K562 (cell line): ENCODE results near the gene RAD51D. TPM values are rescaled to one million over a fixed set of nuclear protein-coding genes. Genes with fewer than 3 reads are reported as not detected.

ENCODE experiments used
- ATAC-seq: fragments of 200-7000 bp; cut with Tn5 transposase; 3 replicates; pipeline ENCODE4 v1.9.1; 2020; ENCODE audit warnings: moderate library complexity
- BruUV-seq: library from RNA; stranded (reverse); fragments of 400-500 nt; replicated peaks from 2 replicates; lab custom pipeline; 2021; lab: Mats Ljungman, UMichigan
- CTCF ChIA-PET: fragments of 300-600 bp; formaldehyde crosslinking; extraction: SDS; loops from one replicate; lab custom pipeline; 2021; ENCODE audit warnings: low intra/inter-chr PET ratio; lab: Yijun Ruan, JAX
- POLR2A ChIA-PET: fragments of 300-600, 350-650 bp; sonication (Branson Sonifier 250); formaldehyde crosslinking; extraction: SDS; loops from one replicate; lab custom pipeline; 2021; ENCODE audit warnings: antibody characterized with exemption, inconsistent platforms; lab: Yijun Ruan, JAX
- DNase-seq, 4 experiments: peaks; one replicate each; pipeline versions ENCODE4 v3.0.0 to v3.0.0-alpha.2; 2011 to 2018; ENCODE audit warnings: low spot score in 3 of 4, mixed read lengths in 3 of 4; ENCODE audit errors: extremely low read depth in 1 of 4
- FAIRE-seq: peaks from 2 replicates; lab custom pipeline; 2011; peaks lifted over from hg19 to GRCh38; lab: Jason Lieb, UNC
- H2AFZ ChIP-seq: 2 replicates; pipeline ENCODE4 v1.6.0; 2011; ENCODE audit warnings: low read depth, low read length, control low read depth, inconsistent platforms
- H3K27ac ChIP-seq: fragments of 200-600 bp; 3 replicates; pipeline ENCODE4 v1.8.0; 2011; ENCODE audit warnings: low read depth, mild to moderate bottlenecking, control low read depth, inconsistent platforms, low read length, moderate library complexity, mixed read lengths; ENCODE audit errors: extremely low read depth
- H3K27me3 ChIP-seq, 2 experiments: fragments of 300-600 bp in 1 of 2; 2 replicates in 1 of 2; 3 replicates in 1 of 2; pipeline versions ENCODE4 v1.6.0 to v1.8.0; 2011; ENCODE audit warnings: inconsistent platforms in 2 of 2, low read length in 2 of 2, mild to moderate bottlenecking in 1 of 2, mixed read lengths in 1 of 2, moderate library complexity in 1 of 2; ENCODE audit not compliant: control insufficient read depth in 2 of 2, insufficient read depth in 2 of 2
- H3K36me3 ChIP-seq: fragments of 300-600 bp; 3 replicates; pipeline ENCODE4 v1.8.0; 2011; ENCODE audit warnings: mild to moderate bottlenecking, low read length, inconsistent platforms; ENCODE audit not compliant: control insufficient read depth, insufficient read depth
- H3K4me1 ChIP-seq, 2 experiments: fragments of 200-600 bp in 1 of 2; replicated peaks in 1 of 2; 2 replicates in 1 of 2; 3 replicates in 1 of 2; pipeline versions ENCODE4 v1.5.1 to v1.8.0; 2011; ENCODE audit warnings: inconsistent platforms in 2 of 2, low read length in 2 of 2, mild to moderate bottlenecking in 1 of 2, mixed read lengths in 1 of 2, moderate library complexity in 1 of 2; ENCODE audit not compliant: control insufficient read depth in 2 of 2, insufficient read depth in 2 of 2
- H3K4me2 ChIP-seq: 2 replicates; pipeline ENCODE4 v1.6.1; 2011; ENCODE audit warnings: low read length, control low read depth, inconsistent platforms, mixed read lengths; ENCODE audit not compliant: insufficient read depth
- H3K4me3 ChIP-seq: fragments of 200-600 bp; sonication (generic), shearing (Covaris generic); 2 replicates; pipeline ENCODE4 v1.5.1; 2016; ENCODE audit warnings: control low read depth, inconsistent platforms
- H3K79me2 ChIP-seq: fragments of 200-600 bp; 3 replicates; pipeline ENCODE4 v1.8.0; 2011; ENCODE audit warnings: low read length, inconsistent platforms; ENCODE audit not compliant: control insufficient read depth, insufficient read depth
- H3K9ac ChIP-seq, 2 experiments: 2 replicates each; pipeline versions ENCODE4 v1.6.0 to v1.6.1; 2011; ENCODE audit warnings: low read depth in 2 of 2, low read length in 2 of 2, control low read depth in 1 of 2, inconsistent platforms in 1 of 2, mild to moderate bottlenecking in 1 of 2, mixed read lengths in 1 of 2; ENCODE audit not compliant: insufficient read depth in 1 of 2
- H3K9me1 ChIP-seq: one replicate; pipeline ENCODE4 v1.6.0; 2011; ENCODE audit warnings: inconsistent platforms, mild to moderate bottlenecking, low read length, moderate library complexity; ENCODE audit not compliant: control insufficient read depth, insufficient read depth
- H3K9me3 ChIP-seq: replicated peaks from 2 replicates; pipeline ENCODE4 v1.5.1; 2011; ENCODE audit warnings: low read depth, low read length, inconsistent platforms; ENCODE audit not compliant: control insufficient read depth, insufficient read depth
- H4K20me1 ChIP-seq: replicated peaks from 2 replicates; pipeline ENCODE4 v1.6.1; 2011; ENCODE audit warnings: low read length, inconsistent platforms, mixed read lengths; ENCODE audit not compliant: control insufficient read depth, insufficient read depth
- ARID2 ChIP-seq: fragments of 450-650 bp; IDR thresholded peaks from 2 replicates; pipeline ENCODE4 v1.6.1; 2017; ENCODE audit warnings: antibody characterized with exemption, mild to moderate bottlenecking
- ARID3A ChIP-seq: IDR thresholded peaks from 2 replicates; pipeline ENCODE4 v1.6.1; 2012; ENCODE audit warnings: low read depth, low read length, improper control_type of control experiment, borderline replicate concordance
- BDP1 ChIP-seq: IDR thresholded peaks from 3 replicates; pipeline ENCODE4 v1.6.1; 2011; ENCODE audit not compliant: insufficient read length, insufficient read depth
- GATAD2B ChIP-seq: fragments of 450-650 bp; IDR thresholded peaks from 2 replicates; pipeline ENCODE4 v1.6.1; 2017; ENCODE audit warnings: mild to moderate bottlenecking, borderline replicate concordance
- HNRNPLL ChIP-seq: fragments of 200-400 bp; formaldehyde crosslinking; IDR thresholded peaks from 2 replicates; pipeline ENCODE4 v1.6.1; 2017; ENCODE audit warnings: low read length, low read depth, mild to moderate bottlenecking; ENCODE audit not compliant: poor library complexity, severe bottlenecking
- MAFK ChIP-seq: IDR thresholded peaks from 2 replicates; pipeline ENCODE4 v1.6.1; 2011; ENCODE audit warnings: low read length, improper control_type of control experiment
- NCOA6 ChIP-seq: fragments of 450-650 bp; IDR thresholded peaks from 2 replicates; pipeline ENCODE4 v1.6.1; 2017; ENCODE audit warnings: mild to moderate bottlenecking
- NFXL1 ChIP-seq: fragments of 450-650 bp; formaldehyde crosslinking; IDR thresholded peaks from 2 replicates; pipeline ENCODE4 v1.4.0; 2021; ENCODE audit warnings: mild to moderate bottlenecking
- RBM17 ChIP-seq: fragments of 200-400 bp; formaldehyde crosslinking; IDR thresholded peaks from 2 replicates; pipeline ENCODE4 v1.6.1; 2017; ENCODE audit warnings: low read depth, mild to moderate bottlenecking, low read length, borderline replicate concordance
- SMAD2 ChIP-seq: fragments of 150-350 bp; IDR thresholded peaks from 2 replicates; pipeline ENCODE4 v1.6.1; 2014; ENCODE audit warnings: low read depth, mild to moderate bottlenecking, low read length
- TAF1 ChIP-seq: IDR thresholded peaks from 2 replicates; pipeline ENCODE4 v1.6.1; 2011; ENCODE audit warnings: mild to moderate bottlenecking, low read length, moderate library complexity; ENCODE audit not compliant: insufficient read depth, control insufficient read depth, severe bottlenecking; ENCODE audit errors: extremely low read depth
- TAL1 ChIP-seq: fragments of 450-650 bp; IDR thresholded peaks from 2 replicates; pipeline ENCODE4 v1.6.1; 2016; ENCODE audit warnings: mild to moderate bottlenecking
- TRIM25 ChIP-seq: fragments of 450-650 bp; IDR thresholded peaks from 2 replicates; pipeline ENCODE4 v1.7.0; 2016; ENCODE audit warnings: borderline replicate concordance
- ZNF24 ChIP-seq: fragments of 450-650 bp; IDR thresholded peaks from 2 replicates; pipeline ENCODE4 v1.6.1; 2016
- ZNF384 ChIP-seq: IDR thresholded peaks from 2 replicates; pipeline ENCODE4 v1.6.1; 2012; ENCODE audit warnings: low read depth, low read length, improper control_type of control experiment
- WGBS: fragments of 100-300 bp; shearing (Covaris generic); methylation state at CpG from one replicate; pipeline ENCODE4 v1.1.6; 2016; ENCODE audit warnings: low coverage, mixed read lengths; ENCODE audit not compliant: insufficient coverage; ENCODE audit errors: missing lambda C conversion rate; 5-methylcytosine and 5-hydroxymethylcytosine counted together
- in situ Hi-C: fragments of 300-500 bp; cut with MboI; formaldehyde crosslinking; loops from 4 replicates; pipeline ENCODE4 v1.15.0; 2018; ENCODE audit warnings: inconsistent platforms, mixed read lengths
- intact Hi-C: fragments of 100-400 bp; cut with micrococcal nuclease; formaldehyde crosslinking; loops from 2 replicates; pipeline ENCODE4 v1.14.2; 2022
- polyA plus RNA-seq, 8 experiments: library from polyadenylated mRNA; depleted of rRNA in 4 of 8; stranded (reverse) in 5 of 8; unstranded in 3 of 8; fragments of >200 nt; fragmentation: Nextera tagmentation in 2 of 8; fragmentation: Illumina TruSeq in 1 of 8; extraction: Ambion mirVana in 2 of 8; extraction: Trizol in 1 of 8; gene quantifications; 2 replicates each; pipeline versions ENCODE4 v1.2.1 to v1.2.3, GENCODE V29; 2011 to 2014; ENCODE audit warnings: inconsistent platforms in 1 of 8, missing spikeins in 1 of 8
- total RNA-seq, 7 experiments: library from RNA; depleted of rRNA in 6 of 7; stranded (reverse); fragments of >200 nt in 6 of 7; fragmentation: Illumina TruSeq in 2 of 7; extraction: Trizol in 2 of 7; gene quantifications; 2 replicates each; pipeline versions ENCODE4 v1.2.1 to v1.2.3, GENCODE V29; 2011 to 2021; ENCODE audit warnings: low replicate concordance in 1 of 7
- TF ChIP-seq, protein P1 (sequence below): fragments of 450-650 bp; IDR thresholded peaks from 2 replicates; pipeline ENCODE4 v1.6.1; 2016; ENCODE audit warnings: missing biosample characterization, missing genetic modification characterization
- TF ChIP-seq, protein P2 (sequence below): fragments of 450-650 bp; IDR thresholded peaks from 2 replicates; pipeline ENCODE4 v1.6.1; 2016; ENCODE audit warnings: borderline replicate concordance

RAD51D gene
- total and polyA plus RNA-seq, 9 of the 15 experiments (the other 6 are each of a cell fraction or from before 2014, with no cell fraction given) = 2.2 to 16.9 (median 8.7) TPM

DNA sequence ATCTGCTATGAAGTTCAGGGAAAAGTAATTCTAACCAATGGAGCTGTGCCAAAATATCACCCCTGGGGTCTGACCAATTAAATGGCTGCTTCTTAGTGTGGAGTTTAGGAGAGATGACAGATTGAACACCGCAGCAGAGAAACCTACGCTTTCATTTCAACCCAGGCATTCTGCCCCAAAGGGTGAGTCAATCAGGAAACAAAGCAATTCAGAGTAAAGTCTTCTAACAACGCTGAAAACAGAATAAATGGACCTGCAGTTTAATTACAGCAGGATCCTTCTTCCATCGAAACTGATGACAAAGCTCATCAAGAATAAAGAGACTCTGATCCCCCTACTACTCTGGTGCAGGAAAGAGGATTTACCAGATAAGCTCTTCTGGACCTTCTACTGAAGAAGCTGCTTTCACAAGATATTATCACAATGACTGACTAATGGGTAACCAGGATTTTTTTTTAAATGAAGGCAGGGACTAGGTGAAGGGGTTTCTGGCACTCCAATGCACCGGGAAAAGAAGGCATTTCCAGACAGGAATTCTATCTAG lies 72.8 kb downstream of the RAD51D start:
- intact Hi-C loops = no loop called here
- Histone ChIP-seq H3K9me3 (no peaks in the 10 kb centered on the region), H3K9me1 (no peaks in the 10 kb centered on the region), H2AFZ (0 out of 2 replicates have a peak overlapping the region, but pooled peaks have one; percentile 29), H3K4me2 (peak overlapping the region; percentile 53), H3K9ac (no peak overlapping the region), H3K27me3 (no peaks in the 10 kb centered on the region), H4K20me1 (no peaks in the 10 kb centered on the region), H3K27ac (peak overlapping the region; percentile 37; the same call in 1 of the 3 replicates), H3K36me3 (no peaks in the 10 kb centered on the region), H3K4me1 (peaks cover 0 to 15% of the 10 kb centered on the region in 2 experiments), H3K79me2 (no peaks in the 10 kb centered on the region), H3K4me3 (peak overlapping the region; percentile 23; the same call in 1 of the 2 replicates)
- POLR2A ChIA-PET = interaction anchor here (1.0 to 1.4 kb wide), 5 partner anchors 9 to 21 kb away, joined by 4 to 7 read pairs (median 5); partner anchors contain the start of gene RFFL
- FAIRE-seq (peak; percentile 26), DNase-seq (peak in 3 of 4 experiments; percentile 14 to 83 (median 43)), ATAC-seq (peak; percentile 74)
- 3% methylated on average over 5 of the region's 5 CpGs for WGBS
- no TSS peak for BruUV-seq
- in situ Hi-C loops = no loop called here
- CTCF ChIA-PET = no interaction called here
- no peak for TF ChIP-seq ARID2
- TF ChIP-seq ARID3A = 0 out of 2 replicates have a peak, but pooled peaks have one; percentile 35
- TF ChIP-seq TAL1 = no peak
- TF ChIP-seq SMAD2 = no peak
- no peak for TF ChIP-seq HNRNPLL
- no peak for TF ChIP-seq TAF1
- no peak for TF ChIP-seq BDP1
- no peak for TF ChIP-seq NCOA6
- no peak for TF ChIP-seq NFXL1 (CRISPR knock-in tag)
- peak; percentile 53; the same call in 1 of the 2 replicates for TF ChIP-seq ZNF384
- TF ChIP-seq, protein P1, sequence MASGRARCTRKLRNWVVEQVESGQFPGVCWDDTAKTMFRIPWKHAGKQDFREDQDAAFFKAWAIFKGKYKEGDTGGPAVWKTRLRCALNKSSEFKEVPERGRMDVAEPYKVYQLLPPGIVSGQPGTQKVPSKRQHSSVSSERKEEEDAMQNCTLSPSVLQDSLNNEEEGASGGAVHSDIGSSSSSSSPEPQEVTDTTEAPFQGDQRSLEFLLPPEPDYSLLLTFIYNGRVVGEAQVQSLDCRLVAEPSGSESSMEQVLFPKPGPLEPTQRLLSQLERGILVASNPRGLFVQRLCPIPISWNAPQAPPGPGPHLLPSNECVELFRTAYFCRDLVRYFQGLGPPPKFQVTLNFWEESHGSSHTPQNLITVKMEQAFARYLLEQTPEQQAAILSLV (tag) = no peak
- TF ChIP-seq TRIM25 = no peak
- no peak for TF ChIP-seq GATAD2B
- TF ChIP-seq RBM17 = no peak
- no peak for TF ChIP-seq ZNF24
- TF ChIP-seq MAFK = no peak
- TF ChIP-seq, protein P2, sequence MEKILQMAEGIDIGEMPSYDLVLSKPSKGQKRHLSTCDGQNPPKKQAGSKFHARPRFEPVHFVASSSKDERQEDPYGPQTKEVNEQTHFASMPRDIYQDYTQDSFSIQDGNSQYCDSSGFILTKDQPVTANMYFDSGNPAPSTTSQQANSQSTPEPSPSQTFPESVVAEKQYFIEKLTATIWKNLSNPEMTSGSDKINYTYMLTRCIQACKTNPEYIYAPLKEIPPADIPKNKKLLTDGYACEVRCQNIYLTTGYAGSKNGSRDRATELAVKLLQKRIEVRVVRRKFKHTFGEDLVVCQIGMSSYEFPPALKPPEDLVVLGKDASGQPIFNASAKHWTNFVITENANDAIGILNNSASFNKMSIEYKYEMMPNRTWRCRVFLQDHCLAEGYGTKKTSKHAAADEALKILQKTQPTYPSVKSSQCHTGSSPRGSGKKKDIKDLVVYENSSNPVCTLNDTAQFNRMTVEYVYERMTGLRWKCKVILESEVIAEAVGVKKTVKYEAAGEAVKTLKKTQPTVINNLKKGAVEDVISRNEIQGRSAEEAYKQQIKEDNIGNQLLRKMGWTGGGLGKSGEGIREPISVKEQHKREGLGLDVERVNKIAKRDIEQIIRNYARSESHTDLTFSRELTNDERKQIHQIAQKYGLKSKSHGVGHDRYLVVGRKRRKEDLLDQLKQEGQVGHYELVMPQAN = no peak
